C4-2B (cell line): ENCODE data around the gene OR56A5.

Experiments
- H3K27ac ChIP-seq: fragments of 450-650 bp; 2 replicates; pipeline ENCODE4 v1.5.1; 2017
- ZFX ChIP-seq: fragments of 450-650 bp; IDR thresholded peaks from 2 replicates; pipeline ENCODE4 v1.6.1; 2017
- TF ChIP-seq, protein P1 (sequence below): fragments of 450-650 bp; conservative IDR thresholded peaks from 2 replicates; pipeline ENCODE4 v1.5.1; 2017; ENCODE audit warnings: mild to moderate bottlenecking

Gene OR56A5

GRCh38 chr11:5992604-5993251 is 24.4 kb upstream of the OR56A5 start:
- no peak overlapping the region for H3K27ac ChIP-seq
- TF ChIP-seq, protein P1, sequence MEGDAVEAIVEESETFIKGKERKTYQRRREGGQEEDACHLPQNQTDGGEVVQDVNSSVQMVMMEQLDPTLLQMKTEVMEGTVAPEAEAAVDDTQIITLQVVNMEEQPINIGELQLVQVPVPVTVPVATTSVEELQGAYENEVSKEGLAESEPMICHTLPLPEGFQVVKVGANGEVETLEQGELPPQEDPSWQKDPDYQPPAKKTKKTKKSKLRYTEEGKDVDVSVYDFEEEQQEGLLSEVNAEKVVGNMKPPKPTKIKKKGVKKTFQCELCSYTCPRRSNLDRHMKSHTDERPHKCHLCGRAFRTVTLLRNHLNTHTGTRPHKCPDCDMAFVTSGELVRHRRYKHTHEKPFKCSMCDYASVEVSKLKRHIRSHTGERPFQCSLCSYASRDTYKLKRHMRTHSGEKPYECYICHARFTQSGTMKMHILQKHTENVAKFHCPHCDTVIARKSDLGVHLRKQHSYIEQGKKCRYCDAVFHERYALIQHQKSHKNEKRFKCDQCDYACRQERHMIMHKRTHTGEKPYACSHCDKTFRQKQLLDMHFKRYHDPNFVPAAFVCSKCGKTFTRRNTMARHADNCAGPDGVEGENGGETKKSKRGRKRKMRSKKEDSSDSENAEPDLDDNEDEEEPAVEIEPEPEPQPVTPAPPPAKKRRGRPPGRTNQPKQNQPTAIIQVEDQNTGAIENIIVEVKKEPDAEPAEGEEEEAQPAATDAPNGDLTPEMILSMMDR, result peak; percentile 82
- TF ChIP-seq ZFX, result no peak

DNA sequence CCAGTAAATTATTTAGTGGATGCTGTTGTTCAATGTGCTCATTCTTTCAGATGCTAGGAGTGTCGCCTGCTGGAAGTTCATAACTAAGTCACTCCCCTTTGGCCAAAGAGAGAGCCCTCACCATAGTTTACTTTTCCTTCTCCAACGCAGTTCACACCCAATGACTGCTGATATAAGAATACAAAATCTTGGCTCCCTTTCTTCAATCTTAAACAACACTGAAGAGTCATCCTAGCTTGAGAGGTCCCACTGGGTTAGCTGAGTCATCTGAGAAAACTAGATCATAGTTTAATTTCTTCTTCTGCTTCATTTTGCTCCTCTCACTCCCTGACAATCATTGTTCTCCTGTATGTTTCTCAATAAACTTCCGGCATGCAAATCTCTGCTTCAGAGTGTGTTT is 23.9 kb upstream of the OR56A5 start:
- no peak for TF ChIP-seq ZFX
- TF ChIP-seq, protein P1, result no peak
- no peak overlapping the region for H3K27ac ChIP-seq

- no peak overlapping the region for H3K27ac ChIP-seq
- no peak for TF ChIP-seq ZFX
- TF ChIP-seq, protein P1, result no peak
Measured at GRCh38 chr11:5989203-5989602, 20.9 kb upstream of the OR56A5 start.

DNA sequence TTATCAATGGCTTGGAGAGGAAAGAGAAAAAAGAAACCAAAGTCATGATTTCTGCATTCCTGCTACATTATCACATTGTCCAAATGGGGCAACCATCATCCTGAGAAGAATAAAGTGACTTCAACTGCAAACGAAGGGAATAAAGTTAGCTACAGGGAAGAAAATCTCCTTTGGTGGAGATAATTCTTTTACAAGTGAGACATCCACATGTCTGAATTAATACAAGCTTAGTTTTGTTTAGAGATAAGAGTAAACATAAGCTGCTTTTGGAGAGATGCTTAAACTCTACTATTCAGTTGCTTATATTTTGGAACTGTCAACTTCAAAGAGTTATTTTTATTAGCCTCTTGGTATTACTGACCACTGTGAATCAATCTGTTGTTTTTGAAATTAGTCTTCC is 18.6 kb upstream of the OR56A5 start, which contains the start of gene OR52L1:
Gene OR52L1 (minus strand): TSS at position 101 of the 400 bp plus-strand sequence. CDS start 55 bp downstream, at position 46.
- H3K27ac ChIP-seq, result no peak within 1 kb of the TSS
- TF ChIP-seq, protein P1, result no peak
- no peak for TF ChIP-seq ZFX

DNA sequence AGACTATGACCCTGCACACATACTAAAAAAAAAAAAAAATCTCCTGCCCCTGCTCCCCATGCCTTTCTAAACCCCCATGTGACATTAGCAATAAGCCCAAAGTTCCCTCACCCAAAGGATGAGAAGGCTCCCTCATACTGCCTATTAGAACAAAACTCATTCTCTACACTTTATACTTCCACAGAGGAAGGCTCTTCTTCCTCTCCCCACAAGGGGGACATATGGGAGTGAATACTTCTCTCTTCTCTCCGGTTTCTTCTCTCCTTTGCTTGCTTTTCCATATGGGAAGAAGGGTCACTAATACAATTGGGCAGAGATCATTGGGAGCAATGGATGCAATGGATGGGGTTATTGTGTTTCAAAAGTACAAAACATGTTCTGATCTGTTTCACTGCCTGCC is 15.1 kb upstream of the OR56A5 start:
- TF ChIP-seq, protein P1, result no peak; the same call in 1 of the 2 replicates
- TF ChIP-seq ZFX, result no peak
- H3K27ac ChIP-seq, result no peak overlapping the region

DNA sequence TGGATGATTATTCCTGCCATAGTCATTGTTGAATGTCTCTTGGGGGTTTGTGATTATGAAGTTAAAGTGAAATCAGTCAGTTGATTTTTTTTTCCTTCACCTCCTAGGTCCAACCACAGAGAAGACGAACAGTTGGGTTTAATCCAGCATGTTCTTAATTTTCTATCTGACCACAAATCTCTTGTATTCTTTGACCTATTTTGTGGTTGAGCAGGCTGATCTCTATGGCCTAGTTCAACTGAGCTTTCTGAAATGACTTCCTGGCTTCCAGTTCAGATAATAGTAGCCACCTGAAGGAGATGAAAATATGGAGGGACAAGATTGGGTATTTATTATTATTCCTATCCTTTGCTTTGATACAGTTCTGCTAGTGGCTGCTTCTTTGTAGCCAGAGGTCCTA is 5.2 kb upstream of the OR56A5 start:
- H3K27ac ChIP-seq, result no peak overlapping the region
- TF ChIP-seq, protein P1, result no peak
- TF ChIP-seq ZFX, result no peak

DNA sequence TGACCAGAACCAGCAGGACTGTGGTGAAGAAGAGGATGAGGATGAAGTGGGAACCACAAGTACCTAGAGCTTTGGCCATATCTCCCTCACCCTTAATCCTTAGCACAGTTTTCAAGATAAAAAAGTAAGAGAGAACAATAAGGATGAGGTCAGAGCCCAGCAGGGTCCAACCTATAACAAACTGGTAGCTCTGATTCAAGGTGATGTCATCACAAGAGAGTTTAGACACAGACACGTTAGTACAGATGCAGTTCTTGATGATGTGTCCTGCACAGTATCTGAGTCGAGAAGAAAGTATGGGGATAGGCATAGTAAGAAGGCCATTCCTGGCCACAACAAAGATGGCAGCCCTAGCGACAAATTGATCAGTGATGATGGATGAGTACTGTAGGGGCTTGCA is 586 bp downstream of the OR56A5 start:
- TF ChIP-seq, protein P1, result no peak

More for the DNA sequence above, 586 bp downstream of the OR56A5 start:
- H3K27ac ChIP-seq, result no peak overlapping the region
